Right atrium auricular region (tissue), 2 donors: Measurements from ENCODE around the gene RBM15B. TPM values are rescaled to one million over a fixed set of nuclear protein-coding genes. Genes with fewer than 3 reads are reported as not detected.

Source experiments
- DNase-seq: peaks from one replicate; pipeline ENCODE4 v3.0.0-alpha.2; 2019; ENCODE audit warnings: low spot score
- H3K27ac ChIP-seq, 2 donors: fragments of 200-600 bp; sonication (generic); 1 replicate in 1 of 2; 2 replicates in 1 of 2; pipeline ENCODE4 v1.5.1; 2016 to 2019
- H3K27me3 ChIP-seq, 2 donors: fragments of 200-600 bp; sonication (generic); one replicate each; pipeline versions ENCODE4 v1.5.1 to v1.6.0; 2017 to 2019
- H3K36me3 ChIP-seq: fragments of 200-600 bp; sonication (generic); one replicate; pipeline ENCODE4 v1.5.1; 2016
- H3K4me1 ChIP-seq, 2 donors: fragments of 200-600 bp; sonication (generic); one replicate each; pipeline versions ENCODE4 v1.5.1 to v1.6.0; 2017 to 2019
- H3K4me3 ChIP-seq, 2 donors: fragments of 200-600 bp; sonication (generic); 1 replicate in 1 of 2; 2 replicates in 1 of 2; pipeline ENCODE4 v1.5.1; 2017 to 2019; ENCODE audit warnings: mild to moderate bottlenecking in 1 of 2, moderate library complexity in 1 of 2
- H3K9me3 ChIP-seq, 2 donors: fragments of 200-600 bp; sonication (generic); one replicate each; pipeline ENCODE4 v1.5.1; 2019
- CTCF ChIP-seq, 2 donors: fragments of 200-600 bp; sonication (generic); IDR thresholded peaks; one replicate each; pipeline ENCODE4 v1.5.1; 2019; ENCODE audit warnings: antibody characterized with exemption in 2 of 2
- total RNA-seq, 2 donors: library from RNA; depleted of rRNA; stranded (reverse); fragments of >200 nt; gene quantifications; one replicate each; pipeline ENCODE4 v1.1.0, GENCODE V29; 2016

The RBM15B gene
- total RNA-seq, 2 donors from 2014 or later = 12.9 to 21.4 TPM

GRCh38 chr3:51388286-51389029 lies 2.6 kb upstream of the RBM15B start:
- H3K36me3 ChIP-seq = peaks cover 28% of the 10 kb centered on the region
- DNase-seq = no peak
- no peak overlapping the region for H3K4me3 ChIP-seq
- H3K9me3 ChIP-seq = no peaks in the 10 kb centered on the region
- no peaks in the 10 kb centered on the region for H3K27me3 ChIP-seq
- no peak for TF ChIP-seq CTCF (IDR thresholded peaks at IDR 0.05)
- H3K4me1 ChIP-seq = peaks cover 0 to 81% of the 10 kb centered on the region in 2 donors
- no peak overlapping the region for H3K27ac ChIP-seq

- Histone ChIP-seq H3K4me1 (peaks cover 0 to 83% of the 10 kb centered on the region in 2 donors), H3K36me3 (peaks cover 40% of the 10 kb centered on the region), H3K4me3 (no peak overlapping the region), H3K27me3 (no peaks in the 10 kb centered on the region), H3K9me3 (no peaks in the 10 kb centered on the region), H3K27ac (no peak overlapping the region)
- peak; percentile 59 for DNase-seq
- TF ChIP-seq CTCF (IDR thresholded peaks at IDR 0.05) = peak; percentile 78 to 81
These were observed 1.5 kb upstream of the RBM15B start for GRCh38 chr3:51389423-51390183.

- Histone ChIP-seq H3K27me3 (no peaks in the 10 kb centered on the region), H3K4me1 (peaks cover 0 to 92% of the 10 kb centered on the region in 2 donors), H3K9me3 (no peaks in the 10 kb centered on the region), H3K36me3 (peaks cover 46% of the 10 kb centered on the region), H3K27ac (peak overlapping the region; percentile 73 to 87), H3K4me3 (peak overlapping the region; percentile 71 to 79)
- DNase-seq = no peak
- peak in 1 of 2 donors; percentile 86 for TF ChIP-seq CTCF (IDR thresholded peaks at IDR 0.05)
These were observed 625 bp upstream of the RBM15B start for GRCh38 chr3:51390246-51391074.

- no peak for TF ChIP-seq CTCF (IDR thresholded peaks at IDR 0.05)
- no peak for DNase-seq
- Histone ChIP-seq H3K9me3 (no peaks in the 10 kb centered on the region), H3K27me3 (no peaks in the 10 kb centered on the region), H3K4me3 (peak overlapping the region; percentile 71 to 79), H3K36me3 (peaks cover 57% of the 10 kb centered on the region), H3K27ac (peak overlapping the region; percentile 87), H3K4me1 (peaks cover 0 to 92% of the 10 kb centered on the region in 2 donors)
These were observed 675 bp downstream of the RBM15B start for GRCh38 chr3:51391566-51392354.
